NCI-H82 treated with DMSO at 0.1 percent for 48 hours (cell line): ENCODE measurements around the gene GCHFR.

ENCODE experiments used
- DNase-seq: peaks from one replicate; lab custom pipeline; 2025; ENCODE audit not compliant: unreplicated experiment; lab: John Stamatoyannopoulos, UW

Gene GCHFR

GRCh38 chr15:40763801-40764628, at the start of gene GCHFR:
Gene GCHFR, plus strand, starts transcription at chr15:40764068. Its CDS starts 113 bp downstream, at chr15:40764181.
- DNase-seq, result no peak

DNA sequence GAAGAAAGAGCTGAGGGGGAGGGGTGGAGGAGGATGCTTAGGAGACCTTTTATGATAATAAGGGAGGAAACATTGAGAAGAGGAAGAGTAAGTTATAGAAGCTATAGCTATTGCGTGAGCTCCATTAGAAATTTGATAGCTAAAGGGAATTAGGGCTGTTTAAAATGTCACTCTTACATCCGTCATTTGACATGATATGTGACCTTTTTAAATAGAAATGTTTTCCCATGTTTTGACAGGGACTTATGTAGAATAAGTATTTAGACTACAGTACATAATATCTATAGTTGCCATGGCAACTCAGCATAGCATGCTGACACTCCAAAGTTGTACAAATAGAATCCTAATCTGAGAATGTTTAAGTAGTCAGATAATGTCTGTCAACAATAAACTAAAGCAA, 49.7 kb upstream of the GCHFR start:
- DNase-seq, result no peak

GRCh38 chr15:40716165-40716564, 47.7 kb upstream of the GCHFR start:
- DNase-seq, result no peak

DNA sequence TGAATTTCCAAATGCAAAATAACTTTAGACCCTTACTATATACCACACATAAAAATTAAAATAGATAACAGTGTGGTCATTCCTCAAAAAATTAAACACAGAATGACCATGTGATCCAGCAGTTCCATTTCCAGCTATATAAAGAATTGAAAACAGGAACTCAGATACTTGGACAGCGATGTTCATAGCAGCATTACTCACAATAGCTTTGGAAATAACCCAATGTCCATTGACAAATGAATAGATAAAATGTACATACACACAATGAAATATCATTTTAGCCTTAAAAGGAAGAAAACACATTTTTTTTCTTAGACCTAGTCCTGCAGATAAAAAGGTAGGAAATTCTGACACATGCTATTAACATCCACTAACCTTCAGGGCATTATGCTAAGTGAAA, 42.2 kb upstream of the GCHFR start:
- DNase-seq, result no peak

- DNase-seq, result no peak
Measured at GRCh38 chr15:40722354-40722753, 41.5 kb upstream of the GCHFR start.

DNA sequence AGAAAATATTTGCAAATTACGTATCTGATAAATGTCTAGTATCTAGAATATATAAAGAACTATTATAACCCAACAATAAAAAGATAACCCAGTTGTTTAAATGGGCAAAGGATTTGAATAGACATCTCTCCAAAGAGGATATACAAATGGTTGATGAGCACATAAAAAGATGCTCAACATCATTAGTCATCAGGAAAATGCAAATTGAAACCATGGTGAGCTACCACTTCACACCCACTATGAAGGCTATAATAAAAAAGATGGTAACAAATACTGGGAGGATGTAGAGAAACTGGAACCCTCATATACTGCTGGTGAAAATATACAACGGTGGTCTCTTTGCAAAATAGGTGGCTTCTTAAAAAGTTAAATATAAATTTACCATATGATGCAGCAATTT, 40.9 kb upstream of the GCHFR start:
- DNase-seq, result no peak

DNA sequence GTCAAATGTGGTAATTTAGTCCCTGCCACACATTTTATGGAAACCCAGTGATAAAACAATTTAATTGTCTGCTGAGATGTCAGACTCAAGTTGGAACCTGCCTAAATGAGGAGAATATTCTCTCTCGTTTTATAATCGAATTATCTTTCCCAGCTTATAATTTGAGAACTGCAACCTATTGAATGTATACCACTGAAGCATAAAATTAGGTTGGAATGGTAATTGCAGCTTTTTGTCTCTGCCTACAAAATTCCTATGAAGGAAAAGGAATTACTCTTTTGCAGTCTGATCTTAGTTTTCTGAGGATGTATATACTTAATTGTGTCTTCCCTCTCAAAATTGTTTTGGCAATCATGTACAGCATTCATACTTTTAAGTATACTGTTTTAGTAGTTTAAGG, 39.9 kb upstream of the GCHFR start:
- no peak for DNase-seq

GRCh38 chr15:40731034-40731433, 32.8 kb upstream of the GCHFR start:
- DNase-seq, result no peak

DNA sequence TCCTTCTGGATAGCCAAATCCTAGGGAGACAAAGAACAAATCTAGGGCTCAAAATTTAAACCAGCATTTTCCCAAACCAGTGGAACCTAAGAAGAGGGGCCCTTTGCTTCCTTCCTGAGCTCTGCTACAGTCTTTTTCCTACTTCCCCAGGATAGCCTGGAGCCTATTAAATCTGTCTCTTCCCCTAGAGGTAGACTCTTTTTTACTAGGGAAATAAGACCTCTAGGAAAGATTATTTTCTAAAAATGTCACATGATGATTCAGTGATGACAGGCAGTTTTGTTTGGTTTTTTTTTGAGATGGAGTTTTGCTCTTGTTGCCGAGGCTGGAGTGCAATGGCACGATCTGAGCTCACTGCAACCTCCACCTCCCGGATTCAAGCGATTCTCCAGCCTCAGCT, 27.3 kb upstream of the GCHFR start:
- no peak for DNase-seq

DNA sequence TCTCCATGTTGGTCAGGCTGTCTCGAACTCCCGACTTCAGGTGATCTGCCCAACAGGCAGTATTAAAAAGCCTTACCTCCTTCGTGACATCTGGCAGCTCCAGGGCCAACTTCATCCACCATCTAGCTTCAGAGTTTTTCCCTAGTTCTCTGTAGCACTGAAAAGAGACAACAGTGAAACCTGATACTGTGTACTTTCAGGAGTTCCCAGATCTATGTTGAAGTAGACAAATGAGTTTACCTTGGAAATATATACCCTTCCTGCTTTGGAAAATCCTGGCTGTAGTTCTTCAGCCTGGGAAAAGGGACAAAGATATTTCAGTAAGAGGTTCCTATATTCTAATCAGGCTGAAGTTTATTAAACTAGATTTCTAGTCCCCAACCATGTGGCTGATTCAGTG, 26.8 kb upstream of the GCHFR start:
- no peak for DNase-seq

- DNase-seq, result no peak
Measured at GRCh38 chr15:40739047-40739446, 24.8 kb upstream of the GCHFR start.

- DNase-seq, result no peak
Measured at GRCh38 chr15:40739854-40740253, 24.0 kb upstream of the GCHFR start.

GRCh38 chr15:40743485-40743901, 20.4 kb upstream of the GCHFR start:
- no peak for DNase-seq

DNA sequence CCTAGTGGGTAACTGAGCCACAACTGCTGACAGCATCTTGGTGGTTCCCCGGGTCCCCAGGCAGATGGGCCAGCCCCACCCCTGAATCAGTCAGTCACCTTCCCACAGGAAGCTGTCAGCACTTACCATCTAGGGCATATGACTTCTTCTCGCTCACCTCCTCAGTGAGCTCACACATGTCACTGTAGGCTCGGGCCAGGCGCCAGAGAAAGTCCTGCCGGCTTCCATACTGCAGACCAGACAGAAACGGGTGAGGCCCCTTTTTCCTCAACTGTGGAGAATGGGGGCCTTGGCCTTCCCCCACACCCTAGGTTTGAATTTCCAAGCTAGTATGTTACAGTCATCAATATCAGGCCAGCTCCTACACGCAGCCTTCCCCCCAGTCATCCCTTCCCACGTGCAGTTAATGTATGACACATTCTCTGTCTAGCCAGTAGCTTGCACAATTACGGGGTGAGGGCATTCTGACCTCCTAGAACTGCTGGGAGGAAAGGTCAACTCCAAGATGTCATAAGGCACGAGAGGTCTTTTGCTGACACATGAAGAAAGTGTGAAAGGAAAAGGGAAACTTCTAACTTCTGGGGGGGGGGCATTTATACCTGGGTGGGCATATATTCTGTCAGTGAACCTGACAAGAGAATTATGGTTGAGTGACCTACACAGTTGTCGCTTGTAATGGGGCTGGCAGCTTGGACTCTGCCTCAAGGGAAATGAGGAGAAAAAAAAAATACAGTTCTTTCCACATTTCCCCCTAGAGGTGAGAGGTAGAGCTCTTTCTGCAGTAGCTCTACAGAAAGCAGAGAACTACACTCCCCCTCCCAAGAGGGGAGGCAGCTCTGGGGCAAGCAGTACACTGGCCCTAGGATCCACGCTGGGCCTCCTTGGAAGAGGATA, 19.7 kb upstream of the GCHFR start:
- no peak for DNase-seq

- DNase-seq, result no peak
Measured at GRCh38 chr15:40744815-40745152, 19.1 kb upstream of the GCHFR start.

DNA sequence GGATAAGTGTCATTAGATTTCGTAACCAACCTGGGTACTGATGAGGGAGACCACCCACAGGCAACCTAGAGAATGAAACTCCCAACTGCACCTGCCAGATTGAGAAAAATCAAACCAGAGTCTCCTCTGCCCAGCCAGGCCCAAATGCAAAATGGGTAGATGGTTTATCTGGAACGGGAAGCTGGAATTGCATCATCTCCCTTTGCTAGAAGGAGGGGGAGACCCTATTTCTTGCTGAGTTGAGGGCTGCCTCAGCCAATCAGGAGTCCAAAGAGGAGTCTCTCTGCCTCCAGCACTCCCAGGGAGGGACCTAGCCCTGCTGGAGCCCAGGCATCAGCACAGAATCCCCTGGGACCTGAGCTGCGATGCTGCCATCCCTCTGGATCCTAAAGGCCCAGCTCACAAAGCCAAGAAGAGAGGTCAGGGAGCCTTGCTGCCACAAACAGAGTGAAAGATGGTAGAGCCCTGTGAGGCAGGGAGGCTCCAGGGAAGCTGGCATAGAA, 16.9 kb upstream of the GCHFR start:
- DNase-seq, result no peak

DNA sequence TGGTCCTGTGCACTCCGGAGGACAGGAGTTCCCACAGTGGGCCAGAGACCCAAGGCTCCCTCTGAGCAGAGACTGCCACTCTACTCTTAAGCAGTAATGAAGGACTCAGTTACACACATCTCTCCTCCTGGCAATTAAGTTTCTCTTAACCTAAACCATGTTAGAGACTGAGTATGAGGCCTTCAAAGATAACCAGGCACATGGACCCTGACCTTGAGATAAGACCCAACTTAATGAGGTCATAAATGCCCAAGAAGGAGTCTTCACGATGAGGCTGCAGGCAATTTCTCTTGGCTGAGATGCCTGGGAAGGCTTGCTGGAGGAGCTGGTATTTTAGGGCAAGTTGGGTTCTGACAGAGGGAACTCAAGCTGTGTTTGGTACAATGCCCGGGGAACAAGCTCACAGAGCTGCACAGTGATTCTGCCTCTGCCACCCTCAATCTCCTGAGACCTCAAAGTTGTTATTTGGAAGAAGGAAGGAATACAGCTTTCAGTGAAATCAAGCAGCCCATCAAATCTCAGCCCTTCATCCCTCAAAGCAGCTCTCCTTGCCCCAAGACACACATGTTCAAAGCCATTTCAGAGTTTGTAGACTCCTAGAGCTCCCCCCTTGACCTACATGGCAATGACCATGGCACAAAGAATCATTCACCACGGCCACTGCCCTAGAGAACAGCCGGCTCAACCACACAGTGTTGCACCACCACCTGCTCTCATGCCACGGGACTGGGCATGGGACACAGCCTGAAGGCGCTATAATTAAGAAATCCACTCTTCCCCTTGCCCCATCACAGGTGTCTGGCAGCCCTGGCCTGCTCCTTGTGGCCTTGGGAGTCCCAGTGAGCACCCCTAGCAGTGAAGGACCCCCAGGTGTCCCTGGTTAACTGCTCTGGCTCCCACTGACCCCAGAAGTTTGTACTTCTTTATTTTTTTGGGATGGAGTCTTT, 15.9 kb upstream of the GCHFR start:
- DNase-seq, result no peak

DNA sequence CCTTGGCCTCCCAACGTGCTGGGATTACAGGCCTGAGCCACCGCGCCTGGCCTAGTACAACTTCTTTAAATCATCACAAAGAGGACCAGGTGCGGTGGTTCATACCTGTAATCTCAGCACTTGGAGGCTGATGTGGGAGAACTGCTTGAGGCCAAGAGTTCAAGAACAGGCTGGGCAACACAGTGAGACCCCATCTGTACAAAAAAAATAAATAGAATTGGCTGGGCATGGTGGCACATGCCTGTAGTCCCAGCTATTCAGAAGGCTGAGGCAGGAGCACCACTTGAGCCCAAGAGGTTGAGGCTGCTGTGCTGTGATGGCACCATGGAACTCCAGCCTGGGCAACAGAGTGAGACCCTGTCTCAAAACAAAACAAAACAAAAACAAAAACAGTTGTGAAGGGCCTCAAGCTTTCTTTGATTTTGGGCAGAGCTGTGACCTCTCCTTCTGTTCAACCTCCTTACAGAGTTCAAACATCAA, 14.7 kb upstream of the GCHFR start:
- DNase-seq, result no peak

- no peak for DNase-seq
Measured at GRCh38 chr15:40750885-40751284, 13.0 kb upstream of the GCHFR start.

DNA sequence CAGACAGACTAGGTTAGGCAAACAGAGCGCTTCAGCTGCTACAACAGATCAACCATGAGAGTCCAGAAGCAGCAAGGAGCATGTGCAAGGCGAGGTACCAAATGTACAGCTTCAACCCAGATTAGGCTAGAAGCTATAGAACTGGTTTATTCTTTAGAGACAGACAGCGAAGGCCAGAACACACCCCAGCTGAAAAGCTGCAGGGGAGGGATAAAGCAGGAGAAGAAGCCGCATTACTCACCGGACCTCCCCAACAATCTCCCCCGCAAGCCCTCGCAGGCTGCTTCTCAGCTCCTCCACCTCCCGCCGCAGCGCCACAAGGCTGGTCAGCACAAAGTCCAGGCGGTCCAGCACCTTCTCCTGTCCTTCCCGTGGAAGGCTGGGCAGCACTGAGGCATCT, 12.1 kb upstream of the GCHFR start:
- DNase-seq, result no peak

GRCh38 chr15:40754574-40754882, 9.3 kb upstream of the GCHFR start:
- no peak for DNase-seq
